Colonic mucosa (tissue), 4 donors: ENCODE measurements around the gene SEC24D. TPM values are rescaled to one million over a fixed set of nuclear protein-coding genes. Genes with fewer than 3 reads are reported as not detected.
"Not testable (repeated sequence)": the region's sequence is repeated elsewhere in the genome, so short reads cannot be mapped to it uniquely, and the experiment has no call there.

ENCODE experiments used
- DNase-seq: peaks from one replicate; pipeline ENCODE4 v3.0.0-alpha.2; 2020
- H3K27ac ChIP-seq: fragments of 200-600 bp; one replicate; pipeline ENCODE4 v1.8.0; 2021
- H3K27me3 ChIP-seq: fragments of 200-600 bp; one replicate; pipeline ENCODE4 v1.8.0; 2021
- H3K36me3 ChIP-seq: fragments of 200-600 bp; one replicate; pipeline ENCODE4 v1.8.0; 2021
- H3K4me1 ChIP-seq: fragments of 200-600 bp; one replicate; pipeline ENCODE4 v1.8.0; 2021; ENCODE audit warnings: mild to moderate bottlenecking
- H3K4me3 ChIP-seq: fragments of 200-600 bp; one replicate; pipeline ENCODE4 v1.8.0; 2021
- H3K9ac ChIP-seq, 2 donors: one replicate each; pipeline ENCODE4 v1.7.0; 2013; ENCODE audit warnings: control low read depth in 2 of 2, low read depth in 2 of 2, low read length in 2 of 2
- H3K9me3 ChIP-seq: fragments of 200-600 bp; one replicate; pipeline ENCODE4 v1.8.0; 2021
- CTCF ChIP-seq: fragments of 200-600 bp; IDR thresholded peaks from one replicate; pipeline ENCODE4 v1.8.0; 2022; ENCODE audit warnings: antibody characterized with exemption, mild to moderate bottlenecking
- intact Hi-C: fragments of 100-400 bp; cut with DNase I; formaldehyde crosslinking; loops from one replicate; pipeline ENCODE4 v1.14.1; 2022
- total RNA-seq, 2 donors: library from RNA; stranded (reverse); fragmentation: NEBNext Ultra II Directional in 1 of 2; extraction: Animal tissue kit (Norgen Biotek cat#: 25700) in 1 of 2; gene quantifications; one replicate each; pipeline ENCODE4 v1.2.1, GENCODE V29; 2021
- donor health status: healthy.
- donor health status: DM: no; HTN: no; CAD: no.
- donor health status: DM: no; HTN: no; CAD: no.

The SEC24D gene
- total RNA-seq, 2 donors from 2014 or later, result 71.8 to 77.0 TPM

GRCh38 chr4:118784776-118785175 is 51.1 kb downstream of the SEC24D start:
- no peaks in the 10 kb centered on the region for H3K36me3 ChIP-seq
- H3K27me3 ChIP-seq, result no peaks in the 10 kb centered on the region
- DNase-seq, result no peak
- intact Hi-C loops, result no loop called here
- H3K4me1 ChIP-seq, result no peaks in the 10 kb centered on the region
- H3K9me3 ChIP-seq, result no peaks in the 10 kb centered on the region
- H3K27ac ChIP-seq, result no peak overlapping the region
- H3K4me3 ChIP-seq, result no peak overlapping the region
- no peak for TF ChIP-seq CTCF
- no peak overlapping the region for H3K9ac ChIP-seq

GRCh38 chr4:118783887-118784286 is 52.0 kb downstream of the SEC24D start:
- intact Hi-C loops, result no loop called here
- no peaks in the 10 kb centered on the region for H3K27me3 ChIP-seq
- no peak overlapping the region for H3K27ac ChIP-seq
- no peak overlapping the region for H3K9ac ChIP-seq
- no peak for TF ChIP-seq CTCF
- no peaks in the 10 kb centered on the region for H3K9me3 ChIP-seq
- H3K36me3 ChIP-seq, result no peaks in the 10 kb centered on the region
- H3K4me3 ChIP-seq, result no peak overlapping the region
- no peaks in the 10 kb centered on the region for H3K4me1 ChIP-seq
- no peak for DNase-seq

GRCh38 chr4:118782886-118783285 is 53.0 kb downstream of the SEC24D start:
- DNase-seq, H3K9ac ChIP-seq, H3K4me1 ChIP-seq, intact Hi-C loops, H3K36me3 ChIP-seq, H3K4me3 ChIP-seq, H3K27me3 ChIP-seq, H3K27ac ChIP-seq, H3K9me3 ChIP-seq: not testable (repeated sequence)

- H3K4me3 ChIP-seq, DNase-seq, H3K9me3 ChIP-seq, H3K27ac ChIP-seq, H3K4me1 ChIP-seq, H3K36me3 ChIP-seq, H3K27me3 ChIP-seq, H3K9ac ChIP-seq, intact Hi-C loops: not testable (repeated sequence)
These were observed 58.3 kb downstream of the SEC24D start for GRCh38 chr4:118777649-118778048.

- H3K27ac ChIP-seq, intact Hi-C loops, DNase-seq, H3K9ac ChIP-seq, H3K36me3 ChIP-seq, H3K4me1 ChIP-seq, H3K4me3 ChIP-seq, H3K9me3 ChIP-seq, H3K27me3 ChIP-seq: not testable (repeated sequence)
These were observed 58.8 kb downstream of the SEC24D start for GRCh38 chr4:118776955-118777640.

- H3K9me3 ChIP-seq, result no peaks in the 10 kb centered on the region
- no peak overlapping the region for H3K27ac ChIP-seq
- DNase-seq, result no peak
- no peaks in the 10 kb centered on the region for H3K4me1 ChIP-seq
- H3K9ac ChIP-seq, result no peak overlapping the region
- no peak for TF ChIP-seq CTCF
- H3K27me3 ChIP-seq, result no peaks in the 10 kb centered on the region
- H3K4me3 ChIP-seq, result no peak overlapping the region
- H3K36me3 ChIP-seq, result no peaks in the 10 kb centered on the region
- intact Hi-C loops, result no loop called here
These were observed 59.6 kb downstream of the SEC24D start for GRCh38 chr4:118776157-118776954.

- Histone ChIP-seq H3K9ac (no peak overlapping the region), H3K9me3 (no peaks in the 10 kb centered on the region), H3K27ac (no peak overlapping the region), H3K4me1 (no peaks in the 10 kb centered on the region), H3K4me3 (no peak overlapping the region), H3K36me3 (no peaks in the 10 kb centered on the region), H3K27me3 (no peaks in the 10 kb centered on the region)
- TF ChIP-seq CTCF, result no peak
- no peak for DNase-seq
- intact Hi-C loops, result no loop called here
These were observed 60.5 kb downstream of the SEC24D start for GRCh38 chr4:118775405-118775804.
